ENCODE data around the gene CD63.

Gene CD63

GRCh38 chr12:55687746-55688145 is 41.1 kb downstream of the CD63 start:
- DNase-seq: no peak
- Histone ChIP-seq H3K4me3 (ENCODE audit: insufficient read depth, low read depth, low read length, poor library complexity, severe bottlenecking) (no peak overlapping the region), H3K4me1 (ENCODE audit: control insufficient read depth, insufficient read depth, low read length, poor library complexity, severe bottlenecking) (no peaks in the 10 kb centered on the region), H3K27ac (ENCODE audit: insufficient read depth, low read length, poor library complexity, severe bottlenecking) (no peak overlapping the region), H3K36me3 (ENCODE audit: control insufficient read depth, insufficient read depth, low read length) (no peaks in the 10 kb centered on the region), H3K27me3 (replicated peaks; ENCODE audit: control insufficient read depth, insufficient read depth, low read length, poor library complexity, severe bottlenecking) (no peaks in the 10 kb centered on the region), H3K9me3 (ENCODE audit: control insufficient read depth, low read length) (no peaks in the 10 kb centered on the region)

- no peak overlapping the region for H3K4me3 ChIP-seq (ENCODE audit: insufficient read depth, low read depth, low read length, poor library complexity, severe bottlenecking)
- no peaks in the 10 kb centered on the region for H3K4me1 ChIP-seq (ENCODE audit: control insufficient read depth, insufficient read depth, low read length, poor library complexity, severe bottlenecking)
- DNase-seq: no peak
- H3K9me3 ChIP-seq (ENCODE audit: control insufficient read depth, low read length): no peaks in the 10 kb centered on the region
- no peaks in the 10 kb centered on the region for H3K36me3 ChIP-seq (ENCODE audit: control insufficient read depth, insufficient read depth, low read length)
- H3K27ac ChIP-seq (ENCODE audit: insufficient read depth, low read length, poor library complexity, severe bottlenecking): no peak overlapping the region
- peaks cover 3% of the 10 kb centered on the region for H3K27me3 ChIP-seq (replicated peaks; ENCODE audit: control insufficient read depth, insufficient read depth, low read length, poor library complexity, severe bottlenecking)
These were observed 42.3 kb downstream of the CD63 start for GRCh38 chr12:55686366-55687010.

GRCh38 chr12:55685671-55686070 is 43.1 kb downstream of the CD63 start:
- Histone ChIP-seq H3K4me3 (ENCODE audit: insufficient read depth, low read depth, low read length, poor library complexity, severe bottlenecking) (no peak overlapping the region), H3K27ac (ENCODE audit: insufficient read depth, low read length, poor library complexity, severe bottlenecking) (no peak overlapping the region), H3K4me1 (ENCODE audit: control insufficient read depth, insufficient read depth, low read length, poor library complexity, severe bottlenecking) (no peaks in the 10 kb centered on the region), H3K27me3 (replicated peaks; ENCODE audit: control insufficient read depth, insufficient read depth, low read length, poor library complexity, severe bottlenecking) (peaks cover 7% of the 10 kb centered on the region), H3K36me3 (ENCODE audit: control insufficient read depth, insufficient read depth, low read length) (no peaks in the 10 kb centered on the region), H3K9me3 (ENCODE audit: control insufficient read depth, low read length) (no peaks in the 10 kb centered on the region)
- no peak for DNase-seq

- no peaks in the 10 kb centered on the region for H3K36me3 ChIP-seq (ENCODE audit: control insufficient read depth, insufficient read depth, low read length)
- H3K4me1 ChIP-seq (ENCODE audit: control insufficient read depth, insufficient read depth, low read length, poor library complexity, severe bottlenecking): no peaks in the 10 kb centered on the region
- no peaks in the 10 kb centered on the region for H3K9me3 ChIP-seq (ENCODE audit: control insufficient read depth, low read length)
- H3K27me3 ChIP-seq (replicated peaks; ENCODE audit: control insufficient read depth, insufficient read depth, low read length, poor library complexity, severe bottlenecking): peaks cover 10% of the 10 kb centered on the region
- no peak for DNase-seq
- no peak overlapping the region for H3K27ac ChIP-seq (ENCODE audit: insufficient read depth, low read length, poor library complexity, severe bottlenecking)
- H3K4me3 ChIP-seq (ENCODE audit: insufficient read depth, low read depth, low read length, poor library complexity, severe bottlenecking): no peak overlapping the region
These were observed 43.9 kb downstream of the CD63 start for GRCh38 chr12:55684761-55685370.

GRCh38 chr12:55683676-55684075 is 45.1 kb downstream of the CD63 start:
- no peaks in the 10 kb centered on the region for H3K9me3 ChIP-seq (ENCODE audit: control insufficient read depth, low read length)
- no peak for DNase-seq
- H3K27ac ChIP-seq (ENCODE audit: insufficient read depth, low read length, poor library complexity, severe bottlenecking): no peak overlapping the region
- no peaks in the 10 kb centered on the region for H3K4me1 ChIP-seq (ENCODE audit: control insufficient read depth, insufficient read depth, low read length, poor library complexity, severe bottlenecking)
- peaks cover 10% of the 10 kb centered on the region for H3K27me3 ChIP-seq (replicated peaks; ENCODE audit: control insufficient read depth, insufficient read depth, low read length, poor library complexity, severe bottlenecking)
- no peak overlapping the region for H3K4me3 ChIP-seq (ENCODE audit: insufficient read depth, low read depth, low read length, poor library complexity, severe bottlenecking)
- no peaks in the 10 kb centered on the region for H3K36me3 ChIP-seq (ENCODE audit: control insufficient read depth, insufficient read depth, low read length)

GRCh38 chr12:55682087-55682796 is 46.6 kb downstream of the CD63 start:
- peaks cover 10% of the 10 kb centered on the region for H3K27me3 ChIP-seq (replicated peaks; ENCODE audit: control insufficient read depth, insufficient read depth, low read length, poor library complexity, severe bottlenecking)
- no peaks in the 10 kb centered on the region for H3K9me3 ChIP-seq (ENCODE audit: control insufficient read depth, low read length)
- H3K4me1 ChIP-seq (ENCODE audit: control insufficient read depth, insufficient read depth, low read length, poor library complexity, severe bottlenecking): no peaks in the 10 kb centered on the region
- H3K36me3 ChIP-seq (ENCODE audit: control insufficient read depth, insufficient read depth, low read length): no peaks in the 10 kb centered on the region
- no peak overlapping the region for H3K4me3 ChIP-seq (ENCODE audit: insufficient read depth, low read depth, low read length, poor library complexity, severe bottlenecking)
- H3K27ac ChIP-seq (ENCODE audit: insufficient read depth, low read length, poor library complexity, severe bottlenecking): no peak overlapping the region
- no peak for DNase-seq

GRCh38 chr12:55681142-55682077 is 47.4 kb downstream of the CD63 start:
- Histone ChIP-seq H3K27me3 (replicated peaks; ENCODE audit: control insufficient read depth, insufficient read depth, low read length, poor library complexity, severe bottlenecking) (peaks cover 10% of the 10 kb centered on the region), H3K9me3 (ENCODE audit: control insufficient read depth, low read length) (no peaks in the 10 kb centered on the region), H3K36me3 (ENCODE audit: control insufficient read depth, insufficient read depth, low read length) (no peaks in the 10 kb centered on the region), H3K4me1 (ENCODE audit: control insufficient read depth, insufficient read depth, low read length, poor library complexity, severe bottlenecking) (no peaks in the 10 kb centered on the region), H3K4me3 (ENCODE audit: insufficient read depth, low read depth, low read length, poor library complexity, severe bottlenecking) (no peak overlapping the region), H3K27ac (ENCODE audit: insufficient read depth, low read length, poor library complexity, severe bottlenecking) (no peak overlapping the region)
- no peak for DNase-seq

GRCh38 chr12:55679691-55680090 is 49.1 kb downstream of the CD63 start:
- Histone ChIP-seq H3K36me3 (ENCODE audit: control insufficient read depth, insufficient read depth, low read length) (no peaks in the 10 kb centered on the region), H3K4me1 (ENCODE audit: control insufficient read depth, insufficient read depth, low read length, poor library complexity, severe bottlenecking) (no peaks in the 10 kb centered on the region), H3K9me3 (ENCODE audit: control insufficient read depth, low read length) (no peaks in the 10 kb centered on the region), H3K4me3 (ENCODE audit: insufficient read depth, low read depth, low read length, poor library complexity, severe bottlenecking) (no peak overlapping the region), H3K27me3 (replicated peaks; ENCODE audit: control insufficient read depth, insufficient read depth, low read length, poor library complexity, severe bottlenecking) (peaks cover 10% of the 10 kb centered on the region), H3K27ac (ENCODE audit: insufficient read depth, low read length, poor library complexity, severe bottlenecking) (no peak overlapping the region)
- no peak for DNase-seq

GRCh38 chr12:55676707-55677106 is 52.1 kb downstream of the CD63 start:
- no peak for DNase-seq
- Histone ChIP-seq H3K4me1 (ENCODE audit: control insufficient read depth, insufficient read depth, low read length, poor library complexity, severe bottlenecking) (no peaks in the 10 kb centered on the region), H3K9me3 (ENCODE audit: control insufficient read depth, low read length) (no peaks in the 10 kb centered on the region), H3K36me3 (ENCODE audit: control insufficient read depth, insufficient read depth, low read length) (no peaks in the 10 kb centered on the region), H3K27me3 (replicated peaks; ENCODE audit: control insufficient read depth, insufficient read depth, low read length, poor library complexity, severe bottlenecking) (peaks cover 9% of the 10 kb centered on the region), H3K27ac (ENCODE audit: insufficient read depth, low read length, poor library complexity, severe bottlenecking) (no peak overlapping the region), H3K4me3 (ENCODE audit: insufficient read depth, low read depth, low read length, poor library complexity, severe bottlenecking) (no peak overlapping the region)

Measured in effector memory CD4-positive, alpha-beta T cell (primary cell).